Measurements from ENCODE around the gene GLYAT. TPM values are rescaled to one million over a fixed set of nuclear protein-coding genes. Genes with fewer than 3 reads are reported as not detected.

GLYAT gene
- not detected in 2 replicates for total RNA-seq
- not detected for total RNA-seq (2013)
- polyA plus RNA-seq = not detected in 2 replicates
- polyA minus RNA-seq = 0.21 TPM in 1 of 2 replicates, not detected in the other

GRCh38 chr11:58731819-58732218 is at the start of gene GLYAT:
GLYAT (minus strand) TSS chr11:58731943; CDS start chr11:58724496, 7,447 bp downstream.
- no peak within 1 kb of the TSS for H2AFZ ChIP-seq (ENCODE audit: insufficient read depth, low read depth, low read length, poor library complexity, severe bottlenecking)
- no peaks in the 10 kb centered on the region for H4K20me1 ChIP-seq (ENCODE audit: control insufficient read depth, insufficient read depth, low read length, poor library complexity, severe bottlenecking)
- no peak within 1 kb of the TSS for H3K27ac ChIP-seq (ENCODE audit: low read length in 2 of 2)
- H3K4me2 ChIP-seq (replicated peaks; ENCODE audit: low read depth, low read length, poor library complexity, severe bottlenecking) = no peak within 1 kb of the TSS
- Mint-ChIP-seq H3K27ac (no peak within 1 kb of the TSS), H3K9me3 (ENCODE audit: insufficient read depth) (no peaks in the 10 kb centered on the region), H3K4me3 (no peak within 1 kb of the TSS), H3K4me1 (peaks cover 9% of the 10 kb centered on the region), H3K27me3 (peaks cover 14% of the 10 kb centered on the region)
- peaks cover 0 to 5% (median 0%) of the 10 kb centered on the region in 3 donors for H3K9me3 ChIP-seq (ENCODE audit: control extremely low read depth in 1 of 3, control insufficient read depth in 2 of 3, insufficient read depth in 1 of 3, low read length in 2 of 3)
- intact Hi-C loops (cut with micrococcal nuclease) = no loop called here
- no peaks in the 10 kb centered on the region for H3K36me3 ChIP-seq (replicated peaks in 1 of 2; ENCODE audit: control extremely low read depth in 1 of 2, control insufficient read depth in 1 of 2, extremely low read depth in 1 of 2, insufficient read depth in 2 of 2, low read length in 1 of 2)
- H3K4me3 ChIP-seq (ENCODE audit: control extremely low read depth in 1 of 5, extremely low read depth in 1 of 5, insufficient read depth in 1 of 5, low read depth in 2 of 5, low read length in 4 of 5) = no peak within 1 kb of the TSS
- CTCF ChIA-PET = no interaction called here
- H3K9ac ChIP-seq (ENCODE audit: low read length) = no peak within 1 kb of the TSS
- no peak for TF ChIP-seq CTCF (IDR thresholded peaks at IDR 0.05)
- no peak for TF ChIP-seq EZH2 (IDR thresholded peaks at IDR 0.05; ENCODE audit: borderline replicate concordance, insufficient read depth, low read depth, low read length, poor library complexity, severe bottlenecking)
- no peak for ATAC-seq (ENCODE audit: low read depth)
- peaks cover 0 to 3% (median 0%) of the 10 kb centered on the region in 4 experiments for H3K27me3 ChIP-seq (replicated peaks in 1 of 4; ENCODE audit: control extremely low read depth in 1 of 4, control insufficient read depth in 3 of 4, insufficient read depth in 4 of 4, low read length in 3 of 4)
- POLR2A ChIA-PET = no interaction called here
- H3K4me1 ChIP-seq (ENCODE audit: control insufficient read depth in 2 of 2, insufficient read depth in 2 of 2, low read length in 2 of 2) = peaks cover 8 to 12% of the 10 kb centered on the region in 2 donors
- WGBS (ENCODE audit: insufficient coverage) = 87% methylated on average over 4 of the region's 4 CpGs
- no peaks in the 10 kb centered on the region for H3K79me2 ChIP-seq (ENCODE audit: control insufficient read depth, insufficient read depth, low read length)
- DNase-seq = no peak

- POLR2A ChIA-PET = no interaction called here
- TF ChIP-seq EZH2 (IDR thresholded peaks at IDR 0.05; ENCODE audit: borderline replicate concordance, insufficient read depth, low read depth, low read length, poor library complexity, severe bottlenecking) (no peak), CTCF (IDR thresholded peaks at IDR 0.05) (no peak)
- Mint-ChIP-seq H3K9me3 (ENCODE audit: insufficient read depth) (no peaks in the 10 kb centered on the region), H3K4me1 (no peaks in the 10 kb centered on the region), H3K27ac (no peak overlapping the region), H3K4me3 (no peak overlapping the region), H3K27me3 (peaks cover 7% of the 10 kb centered on the region)
- Histone ChIP-seq H3K9ac (ENCODE audit: low read length) (no peak overlapping the region), H3K4me3 (ENCODE audit: control extremely low read depth in 1 of 5, extremely low read depth in 1 of 5, insufficient read depth in 1 of 5, low read depth in 2 of 5, low read length in 4 of 5) (no peak overlapping the region), H3K9me3 (ENCODE audit: control extremely low read depth in 1 of 3, control insufficient read depth in 2 of 3, insufficient read depth in 1 of 3, low read length in 2 of 3) (peaks cover 0 to 3% (median 0%) of the 10 kb centered on the region in 3 donors), H2AFZ (ENCODE audit: insufficient read depth, low read depth, low read length, poor library complexity, severe bottlenecking) (no peak overlapping the region), H3K79me2 (ENCODE audit: control insufficient read depth, insufficient read depth, low read length) (no peaks in the 10 kb centered on the region), H3K27me3 (replicated peaks in 1 of 4; ENCODE audit: control extremely low read depth in 1 of 4, control insufficient read depth in 3 of 4, insufficient read depth in 4 of 4, low read length in 3 of 4) (no peaks in the 10 kb centered on the region), H4K20me1 (ENCODE audit: control insufficient read depth, insufficient read depth, low read length, poor library complexity, severe bottlenecking) (no peaks in the 10 kb centered on the region), H3K36me3 (replicated peaks in 1 of 2; ENCODE audit: control extremely low read depth in 1 of 2, control insufficient read depth in 1 of 2, extremely low read depth in 1 of 2, insufficient read depth in 2 of 2, low read length in 1 of 2) (no peaks in the 10 kb centered on the region), H3K4me1 (ENCODE audit: control insufficient read depth in 2 of 2, insufficient read depth in 2 of 2, low read length in 2 of 2) (no peaks in the 10 kb centered on the region), H3K4me2 (replicated peaks; ENCODE audit: low read depth, low read length, poor library complexity, severe bottlenecking) (no peak overlapping the region), H3K27ac (ENCODE audit: low read length in 2 of 2) (no peak overlapping the region)
- intact Hi-C loops (cut with micrococcal nuclease) = no loop called here
- CTCF ChIA-PET = no interaction called here
- ATAC-seq (ENCODE audit: low read depth) (no peak), DNase-seq (no peak)
Measured at GRCh38 chr11:58781345-58781744, 49.6 kb upstream of the GLYAT start.

All from B cell (primary cell).